H9 (cell line): Measurements from ENCODE around the gene MAML3. TPM values are rescaled to one million over a fixed set of nuclear protein-coding genes. Genes with fewer than 3 reads are reported as not detected.

Experiments used
- DNase-seq: peaks from one replicate; pipeline ENCODE4 v3.0.0-alpha.2; 2017
- H2AFZ ChIP-seq: one replicate; pipeline ENCODE4 v1.6.1; 2013; ENCODE audit warnings: mild to moderate bottlenecking, low read length, control low read depth, moderate library complexity
- H2AK5ac ChIP-seq: 2 replicates; pipeline ENCODE4 v1.6.1; 2013; ENCODE audit warnings: low read length, control low read depth, mixed read lengths; ENCODE audit not compliant: insufficient read length
- H2BK120ac ChIP-seq: one replicate; pipeline ENCODE4 v1.6.1; 2013; ENCODE audit warnings: low read depth, mild to moderate bottlenecking, low read length, control low read depth, inconsistent platforms; ENCODE audit not compliant: poor library complexity, severe bottlenecking
- H2BK12ac ChIP-seq: 2 replicates; pipeline ENCODE4 v1.6.1; 2013; ENCODE audit warnings: low read length, control low read depth, mixed read lengths, low read depth; ENCODE audit not compliant: insufficient read length
- H2BK15ac ChIP-seq: 2 replicates; pipeline ENCODE4 v1.6.1; 2013; ENCODE audit warnings: low read depth, low read length, control low read depth
- H2BK20ac ChIP-seq: one replicate; pipeline ENCODE4 v1.6.1; 2013; ENCODE audit warnings: low read depth, mild to moderate bottlenecking, low read length, control low read depth, inconsistent platforms; ENCODE audit not compliant: poor library complexity, severe bottlenecking
- H2BK5ac ChIP-seq: 2 replicates; pipeline ENCODE4 v1.6.1; 2013; ENCODE audit warnings: low read length, control low read depth, mixed read lengths; ENCODE audit not compliant: insufficient read length
- H3K14ac ChIP-seq: 2 replicates; pipeline ENCODE4 v1.6.1; 2013; ENCODE audit warnings: low read length, control low read depth; ENCODE audit not compliant: insufficient read depth
- H3K18ac ChIP-seq: 2 replicates; pipeline ENCODE4 v1.6.1; 2013; ENCODE audit warnings: low read depth, mild to moderate bottlenecking, mixed read lengths, low read length, control low read depth; ENCODE audit not compliant: insufficient read length
- H3K23ac ChIP-seq: 2 replicates; pipeline ENCODE4 v1.6.1; 2013; ENCODE audit warnings: low read length, control low read depth, mixed read lengths, low read depth; ENCODE audit not compliant: insufficient read length
- H3K23me2 ChIP-seq: 2 replicates; pipeline ENCODE4 v1.6.1; 2013; ENCODE audit warnings: low read depth, mild to moderate bottlenecking, mixed read lengths, low read length, control low read depth; ENCODE audit not compliant: insufficient read length, poor library complexity, severe bottlenecking
- H3K27ac ChIP-seq: 2 replicates; pipeline ENCODE4 v1.5.1; 2013; ENCODE audit warnings: low read length, control low read depth, mixed read lengths, low read depth; ENCODE audit not compliant: insufficient read length
- H3K27me3 ChIP-seq: 2 replicates; pipeline ENCODE4 v1.6.1; 2013; ENCODE audit warnings: low read length, control low read depth, inconsistent platforms; ENCODE audit not compliant: insufficient read depth
- H3K4ac ChIP-seq: 2 replicates; pipeline ENCODE4 v1.6.1; 2013; ENCODE audit warnings: low read depth, mild to moderate bottlenecking, control low read depth, inconsistent platforms, low read length, moderate library complexity
- H3K4me1 ChIP-seq: 2 replicates; pipeline ENCODE4 v1.6.1; 2013; ENCODE audit warnings: low read length, control low read depth, inconsistent platforms; ENCODE audit not compliant: insufficient read depth
- H3K4me2 ChIP-seq: 2 replicates; pipeline ENCODE4 v1.6.1; 2013; ENCODE audit warnings: low read length, control low read depth, mixed read lengths; ENCODE audit not compliant: insufficient read length, insufficient read depth
- H3K56ac ChIP-seq: 2 replicates; pipeline ENCODE4 v1.6.1; 2013; ENCODE audit warnings: low read depth, mild to moderate bottlenecking, mixed read lengths, low read length, control low read depth; ENCODE audit not compliant: insufficient read length
- H3K79me1 ChIP-seq: 2 replicates; pipeline ENCODE4 v1.6.1; 2013; ENCODE audit warnings: low read depth, mild to moderate bottlenecking, moderate library complexity, low read length, control low read depth, inconsistent platforms; ENCODE audit not compliant: insufficient read depth, poor library complexity, severe bottlenecking
- H3K79me2 ChIP-seq: 2 replicates; pipeline ENCODE4 v1.6.1; 2013; ENCODE audit warnings: low read length, control low read depth, inconsistent platforms; ENCODE audit not compliant: insufficient read depth
- H3K9ac ChIP-seq: 2 replicates; pipeline ENCODE4 v1.6.1; 2013; ENCODE audit warnings: low read length, control low read depth, mixed read lengths; ENCODE audit not compliant: insufficient read length; ENCODE audit errors: extremely low read depth
- H3K9me3 ChIP-seq: one replicate; pipeline ENCODE4 v1.6.1; 2013; ENCODE audit warnings: low read depth, low read length, inconsistent platforms; ENCODE audit not compliant: control insufficient read depth
- H3T11ph ChIP-seq: one replicate; pipeline ENCODE4 v1.6.1; 2013; ENCODE audit warnings: mild to moderate bottlenecking, low read length, control low read depth, inconsistent platforms
- H4K20me1 ChIP-seq: one replicate; pipeline ENCODE4 v1.6.1; 2013; ENCODE audit not compliant: control insufficient read depth, insufficient read length, insufficient read depth
- H4K5ac ChIP-seq: 2 replicates; pipeline ENCODE4 v1.6.1; 2013; ENCODE audit warnings: low read depth, mild to moderate bottlenecking, mixed read lengths, low read length, control low read depth; ENCODE audit not compliant: insufficient read length
- H4K8ac ChIP-seq: replicated peaks from 2 replicates; pipeline ENCODE4 v1.6.1; 2013; ENCODE audit warnings: low read length, control low read depth, mixed read lengths, low read depth; ENCODE audit not compliant: insufficient read length
- H4K91ac ChIP-seq: 2 replicates; pipeline ENCODE4 v1.6.1; 2013; ENCODE audit warnings: low read depth, mild to moderate bottlenecking, moderate library complexity, mixed read lengths, low read length, control low read depth; ENCODE audit not compliant: insufficient read length
- H3K27ac Mint-ChIP-seq, 3 experiments: 2 replicates in 2 of 3; 3 replicates in 1 of 3; pipeline ENCODE4 v1.8.0; 2020 to 2021; ENCODE audit warnings: mixed read lengths in 3 of 3, mild to moderate bottlenecking in 1 of 3, moderate library complexity in 1 of 3
- H3K27me3 Mint-ChIP-seq: 2 replicates; pipeline ENCODE4 v1.8.0; 2021; ENCODE audit warnings: low read depth, mild to moderate bottlenecking, moderate library complexity, mixed read lengths
- H3K36me3 Mint-ChIP-seq, 3 experiments: 2 replicates in 2 of 3; 3 replicates in 1 of 3; pipeline ENCODE4 v1.8.0; 2020 to 2021; ENCODE audit warnings: low read depth in 3 of 3, mixed read lengths in 3 of 3; ENCODE audit not compliant: insufficient read depth in 1 of 3
- H3K4me1 Mint-ChIP-seq, 2 experiments: 2 replicates each; pipeline ENCODE4 v1.8.0; 2020; ENCODE audit warnings: mixed read lengths in 2 of 2
- H3K4me3 Mint-ChIP-seq, 2 experiments: 2 replicates in 1 of 2; 3 replicates in 1 of 2; pipeline ENCODE4 v1.8.0; 2020 to 2021; ENCODE audit warnings: mild to moderate bottlenecking in 2 of 2, mixed read lengths in 2 of 2, moderate library complexity in 1 of 2
- H3K9me3 Mint-ChIP-seq, 2 experiments: 2 replicates in 1 of 2; 3 replicates in 1 of 2; pipeline ENCODE4 v1.8.0; 2020; ENCODE audit warnings: mild to moderate bottlenecking in 2 of 2, mixed read lengths in 2 of 2, moderate library complexity in 1 of 2
- CTCF ChIP-seq: fragments of 200-600 bp; sonication (generic); conservative IDR thresholded peaks from 3 replicates; pipeline ENCODE4 v1.8.0; 2021; ENCODE audit warnings: antibody characterized with exemption, mild to moderate bottlenecking
- WGBS: extraction: QIAGEN DNeasy Blood & Tissue Kit; methylation state at CpG from one replicate; pipeline ENCODE4 v1.1.7; 2013; ENCODE audit warnings: missing lambda C conversion rate, low lambda C conversion rate, mixed read lengths; ENCODE audit not compliant: insufficient read length; ENCODE audit errors: extremely low coverage; 5-methylcytosine and 5-hydroxymethylcytosine counted together
- total RNA-seq: library from RNA; stranded (reverse); gene quantifications from 2 replicates; pipeline ENCODE4 v1.2.1, GENCODE V29; 2021

MAML3 gene
- total RNA-seq, 1 experiment from 2014 or later, result 3.9 TPM

- no CpG with 5 or more reads among the region's 2 CpGs for WGBS
- no peak overlapping the region for H2AFZ ChIP-seq
Measured at GRCh38 chr4:139872274-139872673, 281.7 kb downstream of the MAML3 start.

More at GRCh38 chr4:139872274-139872673, 281.7 kb downstream of the MAML3 start:
- DNase-seq, result no peak
- Histone ChIP-seq H3T11ph (no peak overlapping the region), H3K56ac (no peak overlapping the region), H2BK12ac (no peak overlapping the region), H3K79me1 (no peaks in the 10 kb centered on the region), H3K4me1 (peaks cover 4% of the 10 kb centered on the region; the same call in 1 of the 2 replicates), H4K5ac (no peak overlapping the region), H2BK120ac (no peak overlapping the region), H3K4me2 (no peak overlapping the region), H3K79me2 (no peaks in the 10 kb centered on the region), H3K18ac (no peak overlapping the region), H4K8ac (no peak overlapping the region), H3K14ac (no peak overlapping the region), H3K9me3 (no peaks in the 10 kb centered on the region), H3K27me3 (no peaks in the 10 kb centered on the region), H3K9ac (no peak overlapping the region), H2BK5ac (no peak overlapping the region), H4K91ac (no peak overlapping the region), H4K20me1 (no peaks in the 10 kb centered on the region), H3K4ac (no peak overlapping the region), H2BK15ac (no peak overlapping the region), H3K23me2 (no peaks in the 10 kb centered on the region), H2AK5ac (no peak overlapping the region), H3K23ac (no peak overlapping the region), H2BK20ac (no peak overlapping the region), H3K27ac (no peak overlapping the region)
- Mint-ChIP-seq H3K4me1 (peaks cover 30% of the 10 kb centered on the region in 2 experiments), H3K27ac (no peak overlapping the region), H3K27me3 (peaks cover 1% of the 10 kb centered on the region; the same call in 1 of the 2 replicates), H3K36me3 (peaks cover 0 to 10% (median 5%) of the 10 kb centered on the region in 3 experiments; a peak in 5 of 7 replicates), H3K4me3 (no peak overlapping the region), H3K9me3 (peaks cover 5 to 8% of the 10 kb centered on the region in 2 experiments; a peak in 4 of 5 replicates)
- TF ChIP-seq CTCF, result no peak
